ENCODE data around the gene PTPRG. TPM values are rescaled to one million over a fixed set of nuclear protein-coding genes. Genes with fewer than 3 reads are reported as not detected.

Gene PTPRG
- total and polyA plus RNA-seq, 2 donors (not counting 3 experiments of a cell fraction or from before 2014, with no cell fraction given): 8.9 to 39.1 TPM

DNA sequence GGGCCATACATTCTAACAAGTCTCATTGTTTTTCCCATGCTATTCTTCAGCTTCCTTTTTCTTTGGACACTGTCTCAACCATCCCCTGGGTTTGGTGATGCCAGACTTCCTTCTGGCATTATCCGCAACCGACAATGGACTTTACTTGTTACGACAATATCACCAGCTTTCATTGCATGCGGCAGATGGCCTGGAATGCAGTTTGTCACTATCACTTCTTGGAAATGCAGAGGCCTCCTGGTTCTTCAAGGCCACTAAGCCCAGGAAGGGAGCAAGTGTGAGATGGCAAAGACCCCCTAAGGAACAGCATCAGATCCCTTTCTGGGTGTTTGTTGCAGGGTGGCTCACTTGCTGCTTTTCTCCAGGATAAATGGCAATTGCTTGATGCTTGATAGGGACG is 128.6 kb downstream of the PTPRG start:
- BruUV-seq (replicated peaks): no TSS peak
- H3K79me2 ChIP-seq (ENCODE audit: control insufficient read depth, insufficient read depth, low read length): no peaks in the 10 kb centered on the region
- H2AFZ ChIP-seq (ENCODE audit: low read depth, low read length): no peak overlapping the region
- no peaks in the 10 kb centered on the region for H3K9me1 ChIP-seq (replicated peaks; ENCODE audit: control insufficient read depth, extremely low read depth, insufficient read depth, low read length)
- no peak overlapping the region for H3K27ac ChIP-seq (ENCODE audit: insufficient read depth, low read depth, low read length)
- H3K9ac ChIP-seq (replicated peaks; ENCODE audit: extremely low read depth, insufficient read depth, low read length): no peak overlapping the region
- H3K4me1 ChIP-seq (ENCODE audit: control insufficient read depth, extremely low read depth, insufficient read depth, low read length): no peaks in the 10 kb centered on the region
- no peaks in the 10 kb centered on the region for H3K36me3 ChIP-seq (ENCODE audit: control insufficient read depth in 2 of 2, extremely low read depth in 1 of 2, insufficient read depth in 2 of 2, low read length in 2 of 2)
- no peak overlapping the region for H3K4me2 ChIP-seq (ENCODE audit: insufficient read depth, low read length)
- ChIA-PET CTCF (interaction anchor here (1.6 kb wide), 1 partner anchor 499 kb away, joined by 4 read pairs; no protein-coding TSS in a partner anchor), POLR2A (no interaction called here)
- no peak for DNase-seq (ENCODE audit: low read depth, low spot score)
- no peak overlapping the region for H3K4me3 ChIP-seq (replicated peaks in 1 of 3; ENCODE audit: insufficient read depth in 1 of 3, low read depth in 1 of 3, low read length in 3 of 3)
- no peaks in the 10 kb centered on the region for H3K9me3 ChIP-seq (replicated peaks; ENCODE audit: control insufficient read depth, insufficient read depth, low read length)
- no peaks in the 10 kb centered on the region for H3K27me3 ChIP-seq (ENCODE audit: control insufficient read depth in 2 of 2, insufficient read depth in 2 of 2, low read length in 2 of 2)
- dilution Hi-C loops (cut with MboI; ENCODE audit: extremely low pct_ligation_motif_present, low sequenced_read_pairs): no loop called here
- intact Hi-C loops (cut with micrococcal nuclease): no loop called here
- FAIRE-seq: no peak
- TF ChIP-seq EZH2 (IDR thresholded peaks at IDR 0.05; ENCODE audit: borderline replicate concordance, low read depth, low read length, severe bottlenecking) (no peak), POLR2AphosphoS5 (IDR thresholded peaks at IDR 0.05; ENCODE audit: insufficient read depth, low read depth, low read length) (no peak), GATA2 (IDR thresholded peaks at IDR 0.05; ENCODE audit: insufficient read depth, insufficient read length, low read depth, low read length) (no peak), FOS (IDR thresholded peaks at IDR 0.05; ENCODE audit: borderline replicate concordance, insufficient read depth, low read length) (no peak), POLR2A (IDR thresholded peaks at IDR 0.05; ENCODE audit: low read depth, low read length) (no peak), JUN (IDR thresholded peaks at IDR 0.05; ENCODE audit: borderline replicate concordance, insufficient read depth, insufficient read length, low read depth) (no peak), MYC (IDR thresholded peaks at IDR 0.05; ENCODE audit: low read depth, low read length) (no peak)
- TF ChIP-seq, protein P1, sequence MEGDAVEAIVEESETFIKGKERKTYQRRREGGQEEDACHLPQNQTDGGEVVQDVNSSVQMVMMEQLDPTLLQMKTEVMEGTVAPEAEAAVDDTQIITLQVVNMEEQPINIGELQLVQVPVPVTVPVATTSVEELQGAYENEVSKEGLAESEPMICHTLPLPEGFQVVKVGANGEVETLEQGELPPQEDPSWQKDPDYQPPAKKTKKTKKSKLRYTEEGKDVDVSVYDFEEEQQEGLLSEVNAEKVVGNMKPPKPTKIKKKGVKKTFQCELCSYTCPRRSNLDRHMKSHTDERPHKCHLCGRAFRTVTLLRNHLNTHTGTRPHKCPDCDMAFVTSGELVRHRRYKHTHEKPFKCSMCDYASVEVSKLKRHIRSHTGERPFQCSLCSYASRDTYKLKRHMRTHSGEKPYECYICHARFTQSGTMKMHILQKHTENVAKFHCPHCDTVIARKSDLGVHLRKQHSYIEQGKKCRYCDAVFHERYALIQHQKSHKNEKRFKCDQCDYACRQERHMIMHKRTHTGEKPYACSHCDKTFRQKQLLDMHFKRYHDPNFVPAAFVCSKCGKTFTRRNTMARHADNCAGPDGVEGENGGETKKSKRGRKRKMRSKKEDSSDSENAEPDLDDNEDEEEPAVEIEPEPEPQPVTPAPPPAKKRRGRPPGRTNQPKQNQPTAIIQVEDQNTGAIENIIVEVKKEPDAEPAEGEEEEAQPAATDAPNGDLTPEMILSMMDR (IDR thresholded peaks at IDR 0.05; ENCODE audit: extremely low read depth in 1 of 2, insufficient read depth in 1 of 2, low read depth in 1 of 2, low read length in 2 of 2): no peak
- TF ChIP-seq, protein P2, sequence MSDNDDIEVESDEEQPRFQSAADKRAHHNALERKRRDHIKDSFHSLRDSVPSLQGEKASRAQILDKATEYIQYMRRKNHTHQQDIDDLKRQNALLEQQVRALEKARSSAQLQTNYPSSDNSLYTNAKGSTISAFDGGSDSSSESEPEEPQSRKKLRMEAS (IDR thresholded peaks at IDR 0.05; ENCODE audit: insufficient read depth, insufficient read length): no peak
- H4K20me1 ChIP-seq (replicated peaks; ENCODE audit: control insufficient read depth, extremely low read depth, insufficient read depth, low read length): no peaks in the 10 kb centered on the region
